Activated naive CD8-positive, alpha-beta T cell (primary cell): ENCODE data around the gene FNIP1.
"Not testable (repeated sequence)": the region's sequence is repeated elsewhere in the genome, so short reads cannot be mapped to it uniquely, and the experiment has no call there.

Experiments used
- H3K27ac Mint-ChIP-seq: one replicate; pipeline ENCODE4 v1.8.0; 2021; ENCODE audit warnings: mixed read lengths
- H3K27me3 Mint-ChIP-seq: one replicate; pipeline ENCODE4 v1.8.0; 2021; ENCODE audit warnings: mixed read lengths
- H3K36me3 Mint-ChIP-seq: one replicate; pipeline ENCODE4 v1.8.0; 2021; ENCODE audit warnings: mixed read lengths
- H3K4me1 Mint-ChIP-seq: one replicate; pipeline ENCODE4 v1.8.0; 2021; ENCODE audit warnings: low read depth, mixed read lengths
- H3K4me3 Mint-ChIP-seq: one replicate; pipeline ENCODE4 v1.8.0; 2021; ENCODE audit warnings: mild to moderate bottlenecking, mixed read lengths
- H3K9me3 Mint-ChIP-seq: one replicate; pipeline ENCODE4 v1.8.0; 2021; ENCODE audit warnings: low read depth, mixed read lengths

Gene FNIP1

GRCh38 chr5:131795228-131795627, 1.6 kb downstream of the FNIP1 start:
- Mint-ChIP-seq H3K36me3 (peaks cover 6% of the 10 kb centered on the region), H3K9me3 (no peaks in the 10 kb centered on the region), H3K27me3 (no peaks in the 10 kb centered on the region), H3K27ac (peak overlapping the region; percentile 67), H3K4me1 (peaks cover 49% of the 10 kb centered on the region), H3K4me3 (peak overlapping the region; percentile 93)

- Mint-ChIP-seq H3K27ac (peak overlapping the region; percentile 37), H3K4me1 (peaks cover 53% of the 10 kb centered on the region), H3K27me3 (no peaks in the 10 kb centered on the region), H3K36me3 (peaks cover 9% of the 10 kb centered on the region), H3K9me3 (no peaks in the 10 kb centered on the region), H3K4me3 (peak overlapping the region; percentile 93)
Measured at GRCh38 chr5:131794586-131794985, 2.2 kb downstream of the FNIP1 start.

GRCh38 chr5:131792896-131793295, 3.9 kb downstream of the FNIP1 start:
- H3K36me3 Mint-ChIP-seq: peaks cover 13% of the 10 kb centered on the region
- H3K27ac Mint-ChIP-seq: no peak overlapping the region
- no peaks in the 10 kb centered on the region for H3K27me3 Mint-ChIP-seq
- H3K4me1 Mint-ChIP-seq: peaks cover 60% of the 10 kb centered on the region
- H3K4me3 Mint-ChIP-seq: no peak overlapping the region
- peaks cover 3% of the 10 kb centered on the region for H3K9me3 Mint-ChIP-seq

GRCh38 chr5:131791866-131792265, 5.0 kb downstream of the FNIP1 start:
- H3K36me3 Mint-ChIP-seq: peaks cover 14% of the 10 kb centered on the region
- H3K9me3 Mint-ChIP-seq: peaks cover 3% of the 10 kb centered on the region

GRCh38 chr5:131790550-131790949, 6.3 kb downstream of the FNIP1 start:
- Mint-ChIP-seq H3K27ac (no peak overlapping the region), H3K36me3 (peaks cover 14% of the 10 kb centered on the region), H3K9me3 (peaks cover 3% of the 10 kb centered on the region), H3K4me1 (peaks cover 69% of the 10 kb centered on the region), H3K4me3 (peak overlapping the region; percentile 0), H3K27me3 (no peaks in the 10 kb centered on the region)

More at GRCh38 chr5:131791866-131792265, 5.0 kb downstream of the FNIP1 start:
- Mint-ChIP-seq H3K27me3 (no peaks in the 10 kb centered on the region), H3K4me1 (peaks cover 66% of the 10 kb centered on the region), H3K27ac (no peak overlapping the region), H3K4me3 (no peak overlapping the region)

GRCh38 chr5:131789765-131790164, 7.1 kb downstream of the FNIP1 start:
- H3K4me1 Mint-ChIP-seq: peaks cover 62% of the 10 kb centered on the region
- peaks cover 3% of the 10 kb centered on the region for H3K9me3 Mint-ChIP-seq
- no peak overlapping the region for H3K27ac Mint-ChIP-seq
- H3K4me3 Mint-ChIP-seq: no peak overlapping the region
- peaks cover 14% of the 10 kb centered on the region for H3K36me3 Mint-ChIP-seq
- H3K27me3 Mint-ChIP-seq: no peaks in the 10 kb centered on the region

GRCh38 chr5:131787736-131788135, 9.1 kb downstream of the FNIP1 start:
- Mint-ChIP-seq H3K4me3 (no peak overlapping the region), H3K27me3 (no peaks in the 10 kb centered on the region), H3K36me3 (peaks cover 8% of the 10 kb centered on the region), H3K9me3 (peaks cover 3% of the 10 kb centered on the region), H3K27ac (no peak overlapping the region), H3K4me1 (peaks cover 55% of the 10 kb centered on the region)

GRCh38 chr5:131786900-131787692, 9.7 kb downstream of the FNIP1 start:
- Mint-ChIP-seq H3K4me1 (peaks cover 55% of the 10 kb centered on the region), H3K4me3 (no peak overlapping the region), H3K27me3 (no peaks in the 10 kb centered on the region), H3K9me3 (peaks cover 3% of the 10 kb centered on the region), H3K27ac (no peak overlapping the region), H3K36me3 (peaks cover 8% of the 10 kb centered on the region)

GRCh38 chr5:131786036-131786435, 10.8 kb downstream of the FNIP1 start:
- Mint-ChIP-seq H3K9me3 (peaks cover 3% of the 10 kb centered on the region), H3K27me3 (no peaks in the 10 kb centered on the region), H3K4me1 (peaks cover 54% of the 10 kb centered on the region), H3K36me3 (peaks cover 10% of the 10 kb centered on the region), H3K4me3 (no peak overlapping the region), H3K27ac (no peak overlapping the region)

GRCh38 chr5:131783874-131784273, 12.9 kb downstream of the FNIP1 start:
- Mint-ChIP-seq H3K36me3 (peaks cover 7% of the 10 kb centered on the region), H3K27me3 (no peaks in the 10 kb centered on the region), H3K9me3 (peaks cover 1% of the 10 kb centered on the region), H3K4me3 (no peak overlapping the region), H3K4me1 (peaks cover 48% of the 10 kb centered on the region), H3K27ac (no peak overlapping the region)

- H3K27me3 Mint-ChIP-seq: no peaks in the 10 kb centered on the region
- H3K4me3 Mint-ChIP-seq: no peak overlapping the region
- peaks cover 7% of the 10 kb centered on the region for H3K36me3 Mint-ChIP-seq
- H3K4me1 Mint-ChIP-seq: peaks cover 47% of the 10 kb centered on the region
- no peak overlapping the region for H3K27ac Mint-ChIP-seq
- no peaks in the 10 kb centered on the region for H3K9me3 Mint-ChIP-seq
Measured at GRCh38 chr5:131783357-131783756, 13.5 kb downstream of the FNIP1 start.

- Mint-ChIP-seq H3K4me1 (peaks cover 47% of the 10 kb centered on the region), H3K27ac (no peak overlapping the region), H3K36me3 (peaks cover 5% of the 10 kb centered on the region), H3K9me3 (no peaks in the 10 kb centered on the region), H3K27me3 (no peaks in the 10 kb centered on the region), H3K4me3 (no peak overlapping the region)
Measured at GRCh38 chr5:131782717-131783116, 14.1 kb downstream of the FNIP1 start.

- not testable (repeated sequence) for H3K36me3 Mint-ChIP-seq
Measured at GRCh38 chr5:131778141-131778540, 18.7 kb downstream of the FNIP1 start.

GRCh38 chr5:131776450-131776849, 20.4 kb downstream of the FNIP1 start:
- peaks cover 30% of the 10 kb centered on the region for H3K4me1 Mint-ChIP-seq

More at GRCh38 chr5:131778141-131778540, 18.7 kb downstream of the FNIP1 start:
- H3K4me1 Mint-ChIP-seq: peaks cover 37% of the 10 kb centered on the region
- H3K27ac Mint-ChIP-seq, H3K9me3 Mint-ChIP-seq, H3K27me3 Mint-ChIP-seq, H3K4me3 Mint-ChIP-seq: not testable (repeated sequence)

GRCh38 chr5:131774652-131775367, 22.0 kb downstream of the FNIP1 start:
- Mint-ChIP-seq H3K27ac (no peak overlapping the region), H3K4me3 (no peak overlapping the region), H3K36me3 (no peaks in the 10 kb centered on the region), H3K4me1 (peaks cover 27% of the 10 kb centered on the region), H3K9me3 (no peaks in the 10 kb centered on the region), H3K27me3 (no peaks in the 10 kb centered on the region)

More at GRCh38 chr5:131776450-131776849, 20.4 kb downstream of the FNIP1 start:
- Mint-ChIP-seq H3K27ac (no peak overlapping the region), H3K36me3 (peaks cover 3% of the 10 kb centered on the region), H3K27me3 (no peaks in the 10 kb centered on the region), H3K9me3 (no peaks in the 10 kb centered on the region), H3K4me3 (no peak overlapping the region)
